K562 (cell line): ENCODE results near the gene ABI3BP. TPM values are rescaled to one million over a fixed set of nuclear protein-coding genes. Genes with fewer than 3 reads are reported as not detected.

Experiments used
- ATAC-seq: fragments of 200-7000 bp; cut with Tn5 transposase; 3 replicates; pipeline ENCODE4 v1.9.1; 2020; ENCODE audit warnings: moderate library complexity
- BruUV-seq: library from RNA; stranded (reverse); fragments of 400-500 nt; replicated peaks from 2 replicates; lab custom pipeline; 2021; lab: Mats Ljungman, UMichigan
- CTCF ChIA-PET: fragments of 300-600 bp; formaldehyde crosslinking; extraction: SDS; loops from one replicate; lab custom pipeline; 2021; ENCODE audit warnings: low intra/inter-chr PET ratio; lab: Yijun Ruan, JAX
- POLR2A ChIA-PET: fragments of 300-600, 350-650 bp; sonication (Branson Sonifier 250); formaldehyde crosslinking; extraction: SDS; loops from one replicate; lab custom pipeline; 2021; ENCODE audit warnings: antibody characterized with exemption, inconsistent platforms; lab: Yijun Ruan, JAX
- DNase-seq, 4 experiments: peaks; one replicate each; pipeline versions ENCODE4 v3.0.0 to v3.0.0-alpha.2; 2011 to 2018; ENCODE audit warnings: low spot score in 3 of 4, mixed read lengths in 3 of 4; ENCODE audit errors: extremely low read depth in 1 of 4
- FAIRE-seq: peaks from 2 replicates; lab custom pipeline; 2011; peaks lifted over from hg19 to GRCh38; lab: Jason Lieb, UNC
- H2AFZ ChIP-seq: 2 replicates; pipeline ENCODE4 v1.6.0; 2011; ENCODE audit warnings: low read depth, low read length, control low read depth, inconsistent platforms
- H3K27ac ChIP-seq: fragments of 200-600 bp; 3 replicates; pipeline ENCODE4 v1.8.0; 2011; ENCODE audit warnings: low read depth, mild to moderate bottlenecking, control low read depth, inconsistent platforms, low read length, moderate library complexity, mixed read lengths; ENCODE audit errors: extremely low read depth
- H3K27me3 ChIP-seq, 2 experiments: fragments of 300-600 bp in 1 of 2; 2 replicates in 1 of 2; 3 replicates in 1 of 2; pipeline versions ENCODE4 v1.6.0 to v1.8.0; 2011; ENCODE audit warnings: inconsistent platforms in 2 of 2, low read length in 2 of 2, mild to moderate bottlenecking in 1 of 2, mixed read lengths in 1 of 2, moderate library complexity in 1 of 2; ENCODE audit not compliant: control insufficient read depth in 2 of 2, insufficient read depth in 2 of 2
- H3K36me3 ChIP-seq: fragments of 300-600 bp; 3 replicates; pipeline ENCODE4 v1.8.0; 2011; ENCODE audit warnings: mild to moderate bottlenecking, low read length, inconsistent platforms; ENCODE audit not compliant: control insufficient read depth, insufficient read depth
- H3K4me1 ChIP-seq, 2 experiments: fragments of 200-600 bp in 1 of 2; replicated peaks in 1 of 2; 2 replicates in 1 of 2; 3 replicates in 1 of 2; pipeline versions ENCODE4 v1.5.1 to v1.8.0; 2011; ENCODE audit warnings: inconsistent platforms in 2 of 2, low read length in 2 of 2, mild to moderate bottlenecking in 1 of 2, mixed read lengths in 1 of 2, moderate library complexity in 1 of 2; ENCODE audit not compliant: control insufficient read depth in 2 of 2, insufficient read depth in 2 of 2
- H3K4me2 ChIP-seq: 2 replicates; pipeline ENCODE4 v1.6.1; 2011; ENCODE audit warnings: low read length, control low read depth, inconsistent platforms, mixed read lengths; ENCODE audit not compliant: insufficient read depth
- H3K4me3 ChIP-seq: fragments of 200-600 bp; sonication (generic), shearing (Covaris generic); 2 replicates; pipeline ENCODE4 v1.5.1; 2016; ENCODE audit warnings: control low read depth, inconsistent platforms
- H3K79me2 ChIP-seq: fragments of 200-600 bp; 3 replicates; pipeline ENCODE4 v1.8.0; 2011; ENCODE audit warnings: low read length, inconsistent platforms; ENCODE audit not compliant: control insufficient read depth, insufficient read depth
- H3K9ac ChIP-seq, 2 experiments: 2 replicates each; pipeline versions ENCODE4 v1.6.0 to v1.6.1; 2011; ENCODE audit warnings: low read depth in 2 of 2, low read length in 2 of 2, control low read depth in 1 of 2, inconsistent platforms in 1 of 2, mild to moderate bottlenecking in 1 of 2, mixed read lengths in 1 of 2; ENCODE audit not compliant: insufficient read depth in 1 of 2
- H3K9me1 ChIP-seq: one replicate; pipeline ENCODE4 v1.6.0; 2011; ENCODE audit warnings: inconsistent platforms, mild to moderate bottlenecking, low read length, moderate library complexity; ENCODE audit not compliant: control insufficient read depth, insufficient read depth
- H3K9me3 ChIP-seq: replicated peaks from 2 replicates; pipeline ENCODE4 v1.5.1; 2011; ENCODE audit warnings: low read depth, low read length, inconsistent platforms; ENCODE audit not compliant: control insufficient read depth, insufficient read depth
- H4K20me1 ChIP-seq: replicated peaks from 2 replicates; pipeline ENCODE4 v1.6.1; 2011; ENCODE audit warnings: low read length, inconsistent platforms, mixed read lengths; ENCODE audit not compliant: control insufficient read depth, insufficient read depth
- BCOR ChIP-seq: fragments of 450-650 bp; IDR thresholded peaks from 2 replicates; pipeline ENCODE4 v1.6.1; 2016
- CBFA2T2 ChIP-seq: fragments of 450-650 bp; conservative IDR thresholded peaks from 2 replicates; pipeline ENCODE4 v1.6.1; 2017; ENCODE audit warnings: mild to moderate bottlenecking
- ELF2 ChIP-seq: fragments of 250-450 bp; sonication (Bioruptor Pico); IDR thresholded peaks from 2 replicates; pipeline ENCODE4 v1.5.0; 2021; ENCODE audit warnings: mild to moderate bottlenecking
- FOXK2 ChIP-seq, 2 experiments: fragments of 450-650 bp; IDR thresholded peaks in 1 of 2; conservative IDR thresholded peaks in 1 of 2; 2 replicates each; pipeline ENCODE4 v1.6.1; 2016; ENCODE audit warnings: low read depth in 2 of 2, mild to moderate bottlenecking in 1 of 2
- MAFF ChIP-seq: IDR thresholded peaks from 2 replicates; pipeline ENCODE4 v1.6.1; 2012; ENCODE audit warnings: low read length, improper control_type of control experiment
- MNT ChIP-seq, 2 experiments: fragments of 450-650 bp; conservative IDR thresholded peaks; 2 replicates each; pipeline ENCODE4 v1.6.1; 2017; ENCODE audit warnings: mild to moderate bottlenecking in 2 of 2, moderate library complexity in 2 of 2
- MYC ChIP-seq, 2 experiments: fragments of 250-450 bp in 1 of 2; sonication (Bioruptor Pico) in 1 of 2; IDR thresholded peaks; 2 replicates each; pipeline versions ENCODE4 v1.5.1 to v1.6.1; 2012 to 2021; ENCODE audit warnings: low read depth in 2 of 2, borderline replicate concordance in 1 of 2, improper control_type of control experiment in 1 of 2, low read length in 1 of 2, mild to moderate bottlenecking in 1 of 2, moderate library complexity in 1 of 2
- NCOR1 ChIP-seq: fragments of 450-650 bp; IDR thresholded peaks from 2 replicates; pipeline ENCODE4 v1.6.1; 2016; ENCODE audit warnings: mild to moderate bottlenecking, moderate library complexity
- NFIC ChIP-seq: fragments of 450-650 bp; IDR thresholded peaks from 2 replicates; pipeline ENCODE4 v1.6.1; 2017; ENCODE audit warnings: mild to moderate bottlenecking, inconsistent platforms
- RAD21 ChIP-seq, 2 experiments: fragments of 250-450 bp in 1 of 2; fragments of 450-650 bp in 1 of 2; sonication (Bioruptor Pico) in 1 of 2; formaldehyde crosslinking in 1 of 2; IDR thresholded peaks in 1 of 2; conservative IDR thresholded peaks in 1 of 2; 2 replicates each; pipeline versions ENCODE4 v1.4.0 to v1.8.0; 2020 to 2022; ENCODE audit warnings: mild to moderate bottlenecking in 2 of 2, moderate library complexity in 1 of 2
- STAG1 ChIP-seq: sonication (generic); formaldehyde crosslinking; IDR thresholded peaks from 2 replicates; pipeline ENCODE4 v1.5.0; 2020; ENCODE audit warnings: missing genetic modification reagents, borderline replicate concordance
- TAL1 ChIP-seq: fragments of 450-650 bp; IDR thresholded peaks from 2 replicates; pipeline ENCODE4 v1.6.1; 2016; ENCODE audit warnings: mild to moderate bottlenecking
- TEAD4 ChIP-seq, 2 experiments: sonication (generic) in 1 of 2; formaldehyde crosslinking in 1 of 2; IDR thresholded peaks; 2 replicates each; pipeline versions ENCODE4 v1.6.1 to v1.8.0; 2012 to 2022; ENCODE audit warnings: borderline replicate concordance in 1 of 2, inconsistent platforms in 1 of 2, low read length in 1 of 2, mild to moderate bottlenecking in 1 of 2, missing genetic modification reagents in 1 of 2
- TFAP4 ChIP-seq: sonication (generic); formaldehyde crosslinking; IDR thresholded peaks from 2 replicates; pipeline ENCODE4 v1.8.0; 2022; ENCODE audit warnings: missing genetic modification reagents, mild to moderate bottlenecking, moderate library complexity, borderline replicate concordance
- TRIM24 ChIP-seq, 2 experiments: fragments of 450-650 bp; IDR thresholded peaks; 2 replicates each; pipeline ENCODE4 v1.6.1; 2016
- WGBS: fragments of 100-300 bp; shearing (Covaris generic); methylation state at CpG from one replicate; pipeline ENCODE4 v1.1.6; 2016; ENCODE audit warnings: low coverage, mixed read lengths; ENCODE audit not compliant: insufficient coverage; ENCODE audit errors: missing lambda C conversion rate; 5-methylcytosine and 5-hydroxymethylcytosine counted together
- in situ Hi-C: fragments of 300-500 bp; cut with MboI; formaldehyde crosslinking; loops from 4 replicates; pipeline ENCODE4 v1.15.0; 2018; ENCODE audit warnings: inconsistent platforms, mixed read lengths
- intact Hi-C: fragments of 100-400 bp; cut with micrococcal nuclease; formaldehyde crosslinking; loops from 2 replicates; pipeline ENCODE4 v1.14.2; 2022
- polyA plus RNA-seq, 8 experiments: library from polyadenylated mRNA; depleted of rRNA in 4 of 8; stranded (reverse) in 5 of 8; unstranded in 3 of 8; fragments of >200 nt; fragmentation: Nextera tagmentation in 2 of 8; fragmentation: Illumina TruSeq in 1 of 8; extraction: Ambion mirVana in 2 of 8; extraction: Trizol in 1 of 8; gene quantifications; 2 replicates each; pipeline versions ENCODE4 v1.2.1 to v1.2.3, GENCODE V29; 2011 to 2014; ENCODE audit warnings: inconsistent platforms in 1 of 8, missing spikeins in 1 of 8
- total RNA-seq, 7 experiments: library from RNA; depleted of rRNA in 6 of 7; stranded (reverse); fragments of >200 nt in 6 of 7; fragmentation: Illumina TruSeq in 2 of 7; extraction: Trizol in 2 of 7; gene quantifications; 2 replicates each; pipeline versions ENCODE4 v1.2.1 to v1.2.3, GENCODE V29; 2011 to 2021; ENCODE audit warnings: low replicate concordance in 1 of 7
- TF ChIP-seq, protein P1 (sequence below), 3 experiments: IDR thresholded peaks in 2 of 3; conservative IDR thresholded peaks in 1 of 3; 2 replicates each; pipeline ENCODE4 v1.5.1; 2011 to 2012; ENCODE audit warnings: low read length in 3 of 3, mild to moderate bottlenecking in 3 of 3, control low read depth in 2 of 3, improper control_type of control experiment in 1 of 3, inconsistent platforms in 1 of 3, low read depth in 1 of 3, mixed read lengths in 1 of 3, moderate library complexity in 1 of 3; ENCODE audit not compliant: insufficient read depth in 2 of 3

ABI3BP gene
- total and polyA plus RNA-seq, 9 of the 15 experiments (the other 6 are each of a cell fraction or from before 2014, with no cell fraction given): 0.01 to 0.24 (median 0.06) TPM; not detected in 5

DNA sequence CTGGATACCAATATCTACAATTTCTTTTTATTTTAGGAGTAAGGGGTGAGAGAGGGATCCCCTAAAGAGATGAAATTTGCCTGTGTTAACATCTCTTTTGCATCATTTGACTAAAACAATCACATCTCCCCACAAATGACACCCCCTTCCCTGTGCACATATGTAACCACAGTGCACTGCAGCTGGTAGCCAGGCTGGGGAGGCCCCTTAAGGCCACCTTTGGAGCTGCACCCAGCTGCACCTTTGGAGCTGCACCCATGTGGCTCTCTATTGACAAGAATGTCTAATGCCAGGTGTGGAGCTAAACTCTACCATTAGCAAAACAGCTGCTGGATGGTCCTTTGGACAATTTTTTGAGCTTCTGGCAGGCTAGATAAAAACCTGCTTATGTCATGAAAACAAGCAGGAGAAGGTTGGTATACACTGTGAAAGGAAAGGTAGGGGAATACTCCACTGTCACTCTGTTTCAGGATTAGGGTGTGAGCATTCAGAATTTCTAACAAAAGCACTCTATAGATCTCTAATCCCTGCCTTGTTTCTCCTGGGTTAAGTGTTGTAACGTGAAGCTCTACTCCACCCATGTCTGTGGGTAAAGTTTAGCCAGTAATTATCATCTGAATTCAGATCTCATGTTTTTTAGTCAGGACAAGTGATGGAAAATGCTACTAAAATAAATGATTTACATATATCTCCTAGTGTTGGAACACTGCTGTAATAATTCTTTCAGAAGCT, 231.8 kb downstream of the ABI3BP start:
- Histone ChIP-seq H3K4me2 (no peak overlapping the region), H2AFZ (no peak overlapping the region), H3K27me3 (no peaks in the 10 kb centered on the region), H3K79me2 (no peaks in the 10 kb centered on the region), H3K36me3 (no peaks in the 10 kb centered on the region), H3K9ac (no peak overlapping the region), H3K9me3 (no peaks in the 10 kb centered on the region), H3K9me1 (no peaks in the 10 kb centered on the region), H3K27ac (no peak overlapping the region), H3K4me1 (no peaks in the 10 kb centered on the region; a peak in 2 of 5 replicates), H4K20me1 (no peaks in the 10 kb centered on the region), H3K4me3 (no peak overlapping the region)
- FAIRE-seq (peak; percentile 66), ATAC-seq (peak; percentile 95), DNase-seq (peak in 3 of 4 experiments; percentile 8 to 44 (median 30))
- in situ Hi-C loops: no loop called here
- intact Hi-C loops: no loop called here
- BruUV-seq: no TSS peak
- ChIA-PET POLR2A (interaction anchor here (0.6 to 0.7 kb wide), 2 partner anchors 10 to 920 kb away, joined by 3 to 4 read pairs; no protein-coding TSS in a partner anchor), CTCF (interaction anchor here (0.6 kb wide), 1 partner anchor 358 kb away, joined by 4 read pairs; no protein-coding TSS in a partner anchor)
- WGBS: 8% methylated on average over 1 of the region's 1 CpG
- TF ChIP-seq MYC (IDR thresholded peaks at IDR 0.05; ENCODE audit: low read depth, low read length) (no peak), MYC (CRISPR knock-in tag; IDR thresholded peaks at IDR 0.05; ENCODE audit: borderline replicate concordance, low read depth) (no peak), FOXK2 (conservative IDR thresholded peaks at IDR 0.05 in 1 of 2, IDR thresholded peaks at IDR 0.05 in 1 of 2; ENCODE audit: low read depth in 2 of 2) (0 out of 4 replicates have a peak, but pooled peaks have one; percentile 12 to 18), BCOR (no peak), TFAP4 (peak; percentile 29; the same call in 1 of the 2 replicates), MAFF (peak; percentile 32), NFIC (0 out of 2 replicates have a peak, but pooled peaks have one; percentile 16), MNT (conservative IDR thresholded peaks at IDR 0.05) (0 out of 4 replicates have a peak, but pooled peaks of 1 of the 2 experiments have one; percentile 21), ELF2 (no peak), NCOR1 (peak; percentile 25; the same call in 1 of the 2 replicates), TAL1 (peak; percentile 60; the same call in 1 of the 2 replicates), RAD21 (CRISPR knock-in tag; conservative IDR thresholded peaks at IDR 0.05 in 1 of 2, IDR thresholded peaks at IDR 0.05 in 1 of 2) (peak in 1 of 2 experiments; percentile 35; a peak in 2 of 4 replicates), TEAD4 (IDR thresholded peaks at IDR 0.05; ENCODE audit: low read length) (peak; percentile 57), TEAD4 (CRISPR knock-in tag; IDR thresholded peaks at IDR 0.05; ENCODE audit: borderline replicate concordance) (no peak), CBFA2T2 (peak; percentile 73), TRIM24 (IDR thresholded peaks at IDR 0.05) (0 out of 4 replicates have a peak, but pooled peaks have one; percentile 26 to 34), STAG1 (0 out of 2 replicates have a peak, but pooled peaks have one; percentile 12)
- TF ChIP-seq, protein P1, sequence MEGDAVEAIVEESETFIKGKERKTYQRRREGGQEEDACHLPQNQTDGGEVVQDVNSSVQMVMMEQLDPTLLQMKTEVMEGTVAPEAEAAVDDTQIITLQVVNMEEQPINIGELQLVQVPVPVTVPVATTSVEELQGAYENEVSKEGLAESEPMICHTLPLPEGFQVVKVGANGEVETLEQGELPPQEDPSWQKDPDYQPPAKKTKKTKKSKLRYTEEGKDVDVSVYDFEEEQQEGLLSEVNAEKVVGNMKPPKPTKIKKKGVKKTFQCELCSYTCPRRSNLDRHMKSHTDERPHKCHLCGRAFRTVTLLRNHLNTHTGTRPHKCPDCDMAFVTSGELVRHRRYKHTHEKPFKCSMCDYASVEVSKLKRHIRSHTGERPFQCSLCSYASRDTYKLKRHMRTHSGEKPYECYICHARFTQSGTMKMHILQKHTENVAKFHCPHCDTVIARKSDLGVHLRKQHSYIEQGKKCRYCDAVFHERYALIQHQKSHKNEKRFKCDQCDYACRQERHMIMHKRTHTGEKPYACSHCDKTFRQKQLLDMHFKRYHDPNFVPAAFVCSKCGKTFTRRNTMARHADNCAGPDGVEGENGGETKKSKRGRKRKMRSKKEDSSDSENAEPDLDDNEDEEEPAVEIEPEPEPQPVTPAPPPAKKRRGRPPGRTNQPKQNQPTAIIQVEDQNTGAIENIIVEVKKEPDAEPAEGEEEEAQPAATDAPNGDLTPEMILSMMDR (IDR thresholded peaks at IDR 0.05 in 2 of 3, conservative IDR thresholded peaks at IDR 0.05 in 1 of 3; ENCODE audit: insufficient read depth in 2 of 3, low read depth in 1 of 3, low read length in 3 of 3): peak; percentile 29 to 46 (median 31); a peak in 4 of 6 replicates
